CD4-positive, alpha-beta T cell (primary cell): ENCODE data around the gene MPV17. TPM values are rescaled to one million over a fixed set of nuclear protein-coding genes. Genes with fewer than 3 reads are reported as not detected.

Experiments
- ATAC-seq: fragments of 200-7000 bp; cut with Tn5 transposase; one replicate; pipeline ENCODE4 v1.10.0; 2022; ENCODE audit warnings: mild to moderate bottlenecking; ENCODE audit not compliant: poor library complexity
- CTCF ChIA-PET: fragments of 350-600 bp; sonication (Branson Sonifier 250); formaldehyde crosslinking; loops from one replicate; lab custom pipeline; 2021; ENCODE audit warnings: antibody characterized with exemption, inconsistent platforms; lab: Charles Lee
- POLR2A ChIA-PET: fragments of 350-600 bp; sonication (Branson Sonifier 250); formaldehyde crosslinking; loops from one replicate; lab custom pipeline; 2021; ENCODE audit warnings: antibody characterized with exemption, inconsistent platforms; lab: Charles Lee
- DNase-seq, 14 experiments: peaks; one replicate each; pipeline ENCODE4 v3.0.0-alpha.2; 2013 to 2020; ENCODE audit warnings: mixed read lengths in 2 of 14
- H3K27ac ChIP-seq, 2 donors: one replicate each; pipeline versions ENCODE4 v1.5.1 to v1.7.0; 2013; ENCODE audit warnings: low read length in 2 of 2, low read depth in 1 of 2, mild to moderate bottlenecking in 1 of 2
- H3K27me3 ChIP-seq, 2 experiments: 1 replicate in 1 of 2; 2 replicates in 1 of 2; pipeline versions ENCODE4 v1.6.1 to v1.7.0; 2013; ENCODE audit warnings: low read length in 2 of 2, control low read depth in 1 of 2, mild to moderate bottlenecking in 1 of 2, moderate library complexity in 1 of 2; ENCODE audit not compliant: insufficient read depth in 2 of 2, control insufficient read depth in 1 of 2
- H3K36me3 ChIP-seq: one replicate; pipeline ENCODE4 v1.6.1; 2013; ENCODE audit warnings: low read length, control low read depth; ENCODE audit not compliant: insufficient read depth
- H3K4me1 ChIP-seq: one replicate; pipeline ENCODE4 v1.6.1; 2013; ENCODE audit warnings: low read length, control low read depth; ENCODE audit not compliant: insufficient read depth
- H3K4me3 ChIP-seq: one replicate; pipeline ENCODE4 v1.5.1; 2013; ENCODE audit warnings: mild to moderate bottlenecking, low read length, moderate library complexity
- H3K9me3 ChIP-seq, 2 experiments: 1 replicate in 1 of 2; 2 replicates in 1 of 2; pipeline versions ENCODE4 v1.6.1 to v1.7.0; 2013; ENCODE audit warnings: low read length in 2 of 2, mild to moderate bottlenecking in 2 of 2, control low read depth in 1 of 2, moderate library complexity in 1 of 2; ENCODE audit not compliant: control insufficient read depth in 1 of 2, insufficient read depth in 1 of 2
- H3K27ac Mint-ChIP-seq: one replicate; pipeline ENCODE4 v1.8.0; 2020; ENCODE audit warnings: mixed read lengths
- H3K27me3 Mint-ChIP-seq: one replicate; pipeline ENCODE4 v1.8.0; 2021; ENCODE audit warnings: mixed read lengths
- H3K36me3 Mint-ChIP-seq: one replicate; pipeline ENCODE4 v1.8.0; 2021; ENCODE audit warnings: low read depth, mixed read lengths
- H3K4me1 Mint-ChIP-seq: one replicate; pipeline ENCODE4 v1.8.0; 2021; ENCODE audit warnings: low read depth, mixed read lengths
- H3K4me3 Mint-ChIP-seq: one replicate; pipeline ENCODE4 v1.8.0; 2020; ENCODE audit warnings: mild to moderate bottlenecking, mixed read lengths
- H3K9me3 Mint-ChIP-seq: one replicate; pipeline ENCODE4 v1.8.0; 2020; ENCODE audit warnings: mixed read lengths
- intact Hi-C, 2 experiments: fragments of 100-400 bp; cut with DNase I in 1 of 2; cut with micrococcal nuclease in 1 of 2; formaldehyde crosslinking; loops; one replicate each; pipeline versions ENCODE4 v1.15.1 to v1.9.0; 2023 to 2025; cut with DNase I, micrococcal nuclease
- total RNA-seq, 174 experiments: library from RNA in 2 of 174; stranded (reverse) in 2 of 174; gene quantifications; one replicate each; pipeline ENCODE4 v1.2.3 and lab custom pipeline; 2021 to 2026
- TF ChIP-seq, protein P1 (sequence below): fragments of 200-600 bp; IDR thresholded peaks from one replicate; pipeline ENCODE4 v1.8.0; 2022; ENCODE audit warnings: antibody characterized with exemption, mild to moderate bottlenecking

MPV17 gene
- total RNA-seq, 2 experiments from 2014 or later: 29.3 to 31.0 TPM

DNA sequence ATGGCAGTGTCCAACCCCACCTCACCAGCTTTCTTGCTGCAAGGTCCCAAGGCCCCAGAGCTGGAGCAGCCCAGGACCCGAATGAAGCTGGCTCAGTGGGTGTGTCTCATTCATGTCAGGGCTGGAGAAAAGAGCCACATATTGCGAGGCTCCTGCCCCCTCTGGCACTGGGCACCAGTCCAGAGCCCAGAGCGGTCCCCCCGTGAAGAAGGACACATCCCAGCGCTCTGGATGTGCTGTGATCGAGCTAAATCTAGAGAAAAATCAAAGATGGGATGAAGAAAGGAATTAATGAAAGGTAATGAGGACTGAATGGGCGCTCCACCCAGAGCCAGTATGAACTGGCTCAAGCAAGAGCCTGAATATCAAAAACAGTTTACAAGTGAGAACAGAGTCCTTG is 13.3 kb upstream of the MPV17 start:
- H3K4me1 ChIP-seq: no peaks in the 10 kb centered on the region
- H3K36me3 ChIP-seq: peaks cover 81% of the 10 kb centered on the region
- H3K4me3 ChIP-seq: no peak overlapping the region
- no peaks in the 10 kb centered on the region for H3K27me3 ChIP-seq
- no peaks in the 10 kb centered on the region for H3K4me1 Mint-ChIP-seq
- TF ChIP-seq, protein P1, sequence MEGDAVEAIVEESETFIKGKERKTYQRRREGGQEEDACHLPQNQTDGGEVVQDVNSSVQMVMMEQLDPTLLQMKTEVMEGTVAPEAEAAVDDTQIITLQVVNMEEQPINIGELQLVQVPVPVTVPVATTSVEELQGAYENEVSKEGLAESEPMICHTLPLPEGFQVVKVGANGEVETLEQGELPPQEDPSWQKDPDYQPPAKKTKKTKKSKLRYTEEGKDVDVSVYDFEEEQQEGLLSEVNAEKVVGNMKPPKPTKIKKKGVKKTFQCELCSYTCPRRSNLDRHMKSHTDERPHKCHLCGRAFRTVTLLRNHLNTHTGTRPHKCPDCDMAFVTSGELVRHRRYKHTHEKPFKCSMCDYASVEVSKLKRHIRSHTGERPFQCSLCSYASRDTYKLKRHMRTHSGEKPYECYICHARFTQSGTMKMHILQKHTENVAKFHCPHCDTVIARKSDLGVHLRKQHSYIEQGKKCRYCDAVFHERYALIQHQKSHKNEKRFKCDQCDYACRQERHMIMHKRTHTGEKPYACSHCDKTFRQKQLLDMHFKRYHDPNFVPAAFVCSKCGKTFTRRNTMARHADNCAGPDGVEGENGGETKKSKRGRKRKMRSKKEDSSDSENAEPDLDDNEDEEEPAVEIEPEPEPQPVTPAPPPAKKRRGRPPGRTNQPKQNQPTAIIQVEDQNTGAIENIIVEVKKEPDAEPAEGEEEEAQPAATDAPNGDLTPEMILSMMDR: no peak
- DNase-seq (no peak), ATAC-seq (no peak)
- CTCF ChIA-PET: no interaction called here
- no peaks in the 10 kb centered on the region for H3K9me3 ChIP-seq
- POLR2A ChIA-PET: interaction anchor here (1.7 kb wide), 1 partner anchor 13 kb away, joined by 6 read pairs; the partner anchor contains the start of gene MPV17
- no peak overlapping the region for H3K27ac Mint-ChIP-seq
- no peaks in the 10 kb centered on the region for H3K27me3 Mint-ChIP-seq
- no peak overlapping the region for H3K27ac ChIP-seq
- intact Hi-C loops: no loop called here
- H3K9me3 Mint-ChIP-seq: no peaks in the 10 kb centered on the region
- no peak overlapping the region for H3K4me3 Mint-ChIP-seq
- H3K36me3 Mint-ChIP-seq: peaks cover 82% of the 10 kb centered on the region

DNA sequence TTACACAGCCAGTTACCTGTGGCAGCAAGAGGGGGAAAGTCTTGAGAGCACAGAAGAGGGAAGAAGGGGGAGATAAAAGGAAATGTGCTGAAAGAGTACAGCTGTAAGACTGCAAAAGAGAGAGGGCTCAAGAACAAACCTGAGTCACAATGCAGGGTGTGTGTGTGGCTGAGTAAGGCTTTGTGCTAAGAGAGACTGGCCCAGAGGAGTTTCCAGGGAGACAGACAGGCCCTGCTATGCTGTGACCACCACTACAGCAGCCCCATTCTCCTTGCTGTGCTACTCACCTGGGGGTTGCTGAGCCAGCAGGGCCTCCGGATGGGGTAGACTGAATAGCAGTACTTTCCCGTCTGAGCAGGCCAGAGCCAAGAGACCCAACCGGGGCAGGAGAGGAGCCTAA is 12.4 kb upstream of the MPV17 start:
- Mint-ChIP-seq H3K9me3 (no peaks in the 10 kb centered on the region), H3K4me1 (no peaks in the 10 kb centered on the region), H3K27ac (no peak overlapping the region), H3K27me3 (no peaks in the 10 kb centered on the region), H3K4me3 (no peak overlapping the region), H3K36me3 (peaks cover 79% of the 10 kb centered on the region)
- ATAC-seq: no peak
- H3K27ac ChIP-seq: no peak overlapping the region
- POLR2A ChIA-PET: interaction anchor here (0.7 kb wide), 1 partner anchor 170 kb away, joined by 3 read pairs; no protein-coding TSS in a partner anchor
- H3K36me3 ChIP-seq: peaks cover 79% of the 10 kb centered on the region
- H3K27me3 ChIP-seq: no peaks in the 10 kb centered on the region
- TF ChIP-seq, protein P1: no peak
- DNase-seq: no peak
- no peak overlapping the region for H3K4me3 ChIP-seq
- intact Hi-C loops: no loop called here
- CTCF ChIA-PET: no interaction called here
- H3K4me1 ChIP-seq: no peaks in the 10 kb centered on the region
- no peaks in the 10 kb centered on the region for H3K9me3 ChIP-seq

DNA sequence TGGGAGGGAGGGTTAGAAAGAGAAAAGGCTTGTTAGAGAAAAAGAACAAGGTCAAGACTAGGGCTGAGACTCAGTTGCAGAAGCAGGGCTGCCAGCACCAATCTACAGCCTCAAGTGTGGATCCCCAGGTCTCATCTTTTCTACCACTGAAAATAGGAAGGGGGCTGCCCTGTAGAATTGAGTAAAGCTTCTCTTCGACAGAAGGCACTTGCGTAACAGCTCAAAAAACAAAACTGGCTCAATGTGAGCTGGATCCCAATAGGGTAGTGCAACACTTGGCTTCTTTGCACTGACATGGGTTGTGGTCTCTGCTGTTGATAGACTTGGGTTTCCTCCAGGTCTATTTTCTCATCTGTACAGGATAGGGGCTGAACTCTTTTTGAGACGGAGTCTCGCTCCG is 1.8 kb upstream of the MPV17 start:
- POLR2A ChIA-PET: interaction anchor here (1.8 kb wide), 1 partner anchor 19 kb away, joined by 8 read pairs; no protein-coding TSS in a partner anchor
- intact Hi-C loops: loop anchor here in 1 of 2 experiments (5.0 kb wide), 3 partner anchors 103 to 258 kb away; partner anchors contain the start of genes ATRAID, NRBP1, SLC5A6 and ZNF512
- CTCF ChIA-PET: interaction anchor here (1.0 kb wide), 1 partner anchor 22 kb away, joined by 3 read pairs; no protein-coding TSS in a partner anchor
- Histone ChIP-seq H3K36me3 (peaks cover 33% of the 10 kb centered on the region), H3K27me3 (no peaks in the 10 kb centered on the region), H3K9me3 (no peaks in the 10 kb centered on the region), H3K4me1 (peaks cover 25% of the 10 kb centered on the region), H3K4me3 (no peak overlapping the region), H3K27ac (no peak overlapping the region)
- Mint-ChIP-seq H3K27ac (peak overlapping the region; percentile 98), H3K27me3 (no peaks in the 10 kb centered on the region), H3K36me3 (peaks cover 66% of the 10 kb centered on the region), H3K4me1 (peaks cover 31% of the 10 kb centered on the region), H3K9me3 (no peaks in the 10 kb centered on the region), H3K4me3 (peak overlapping the region; percentile 60)
- ATAC-seq (no peak), DNase-seq (no peak)
- TF ChIP-seq, protein P1: no peak
